Smooth muscle cell (in vitro differentiated cells): Measurements from ENCODE around the gene C9orf43. TPM values are rescaled to one million over a fixed set of nuclear protein-coding genes. Genes with fewer than 3 reads are reported as not detected.

Experiments
- DNase-seq: peaks from one replicate; lab custom pipeline; 2025; ENCODE audit not compliant: unreplicated experiment; lab: John Stamatoyannopoulos, UW
- H2AFZ ChIP-seq: fragments of 200-600 bp; sonication (generic); 2 replicates; pipeline ENCODE4 v1.6.0; 2016; ENCODE audit warnings: antibody characterized with exemption, low read depth, mild to moderate bottlenecking
- H3F3A ChIP-seq: fragments of 200-600 bp; sonication (generic); 2 replicates; pipeline ENCODE4 v1.6.0; 2017; ENCODE audit warnings: antibody characterized with exemption, low read depth
- H3K27ac ChIP-seq: fragments of 200-600 bp; sonication (generic); 2 replicates; pipeline ENCODE4 v1.5.1; 2016; ENCODE audit warnings: low read depth, mild to moderate bottlenecking
- H3K27me3 ChIP-seq: fragments of 200-600 bp; sonication (generic); 2 replicates; pipeline ENCODE4 v1.6.1; 2016; ENCODE audit warnings: low read depth, mild to moderate bottlenecking
- H3K36me3 ChIP-seq: fragments of 200-600 bp; sonication (generic); 2 replicates; pipeline ENCODE4 v1.5.1; 2016; ENCODE audit warnings: low read depth
- H3K4me1 ChIP-seq: fragments of 200-600 bp; sonication (generic); 2 replicates; pipeline ENCODE4 v1.5.1; 2016; ENCODE audit warnings: low read depth
- H3K4me2 ChIP-seq: fragments of 200-600 bp; sonication (generic); 2 replicates; pipeline ENCODE4 v1.6.0; 2016; ENCODE audit warnings: mild to moderate bottlenecking
- H3K4me3 ChIP-seq: fragments of 200-600 bp; sonication (generic); 2 replicates; pipeline ENCODE4 v1.5.1; 2016; ENCODE audit warnings: mild to moderate bottlenecking
- H3K79me2 ChIP-seq: fragments of 200-600 bp; sonication (generic); 2 replicates; pipeline ENCODE4 v1.6.0; 2016; ENCODE audit warnings: low read depth, mild to moderate bottlenecking
- H3K9ac ChIP-seq: fragments of 200-600 bp; sonication (generic); 2 replicates; pipeline ENCODE4 v1.6.0; 2016; ENCODE audit warnings: low read depth
- H3K9me3 ChIP-seq: fragments of 200-600 bp; sonication (generic); replicated peaks from 2 replicates; pipeline ENCODE4 v1.5.1; 2016; ENCODE audit warnings: low read depth
- H4K20me1 ChIP-seq: fragments of 200-600 bp; sonication (generic); 2 replicates; pipeline ENCODE4 v1.6.0; 2016; ENCODE audit warnings: low read depth
- CTCF ChIP-seq: fragments of 200-600 bp; sonication (generic); IDR thresholded peaks from 2 replicates; pipeline ENCODE4 v1.5.1; 2017; ENCODE audit warnings: borderline replicate concordance, mild to moderate bottlenecking, antibody characterized with exemption; ENCODE audit not compliant: insufficient read depth, poor library complexity, severe bottlenecking
- WGBS: methylation state at CpG from one replicate; pipeline ENCODE4 v1.1.7; 2016; ENCODE audit warnings: low lambda C conversion rate; 5-methylcytosine and 5-hydroxymethylcytosine counted together
- polyA plus RNA-seq: library from polyadenylated mRNA; unstranded; fragments of >200 nt; fragmentation: Nextera tagmentation; extraction: Ambion mirVana; gene quantifications from 2 replicates; pipeline ENCODE4 v1.2.1, GENCODE V29; 2016
- total RNA-seq: library from RNA; depleted of rRNA; stranded (reverse); fragments of >200 nt; gene quantifications from 2 replicates; pipeline ENCODE4 v1.2.3, GENCODE V29; 2014

C9orf43 gene
- total and polyA plus RNA-seq, 2 experiments from 2014 or later: 2.0 TPM; not detected in 1

- Histone ChIP-seq H3K9ac (no peak overlapping the region), H3K27ac (no peak overlapping the region), H3K9me3 (no peaks in the 10 kb centered on the region), H3K79me2 (no peaks in the 10 kb centered on the region), H3K4me3 (no peak overlapping the region), H3K4me1 (no peaks in the 10 kb centered on the region), H4K20me1 (no peaks in the 10 kb centered on the region), H3K27me3 (no peaks in the 10 kb centered on the region), H2AFZ (no peak overlapping the region), H3K4me2 (no peak overlapping the region), H3K36me3 (no peaks in the 10 kb centered on the region), H3F3A (peaks cover 4% of the 10 kb centered on the region)
- no peak for TF ChIP-seq CTCF
- DNase-seq: no peak
- 92% methylated on average over 4 of the region's 4 CpGs for WGBS
These were observed 6.8 kb downstream of the C9orf43 start for GRCh38 chr9:113417370-113417769.

- 88% methylated on average over 3 of the region's 3 CpGs for whole genome bisulfite sequencing
- Histone ChIP-seq H3K4me3 (no peak overlapping the region), H2AFZ (no peak overlapping the region), H3K27me3 (no peaks in the 10 kb centered on the region), H3K4me1 (peaks cover 9% of the 10 kb centered on the region), H3K9ac (no peak overlapping the region), H3K27ac (no peak overlapping the region), H3K9me3 (no peaks in the 10 kb centered on the region), H3K4me2 (no peak overlapping the region), H4K20me1 (no peaks in the 10 kb centered on the region), H3K36me3 (no peaks in the 10 kb centered on the region), H3K79me2 (no peaks in the 10 kb centered on the region), H3F3A (no peaks in the 10 kb centered on the region)
- no peak for DNase-seq
- no peak for TF ChIP-seq CTCF
These were observed 11.2 kb downstream of the C9orf43 start for GRCh38 chr9:113421726-113422125.

- WGBS: 62% methylated on average over 2 of the region's 2 CpGs
- H3K27me3 ChIP-seq: no peaks in the 10 kb centered on the region
These were observed 14.5 kb downstream of the C9orf43 start for GRCh38 chr9:113425072-113425471.

More at GRCh38 chr9:113425072-113425471, 14.5 kb downstream of the C9orf43 start:
- DNase-seq: no peak
- H2AFZ ChIP-seq: no peak overlapping the region
- H3K4me2 ChIP-seq: no peak overlapping the region
- peaks cover 9% of the 10 kb centered on the region for H3K4me1 ChIP-seq
- H3K9me3 ChIP-seq: no peaks in the 10 kb centered on the region
- H3K4me3 ChIP-seq: no peak overlapping the region
- H3K79me2 ChIP-seq: no peaks in the 10 kb centered on the region
- H3F3A ChIP-seq: no peaks in the 10 kb centered on the region
- no peak overlapping the region for H3K9ac ChIP-seq
- no peak for TF ChIP-seq CTCF
- H3K36me3 ChIP-seq: no peaks in the 10 kb centered on the region
- H4K20me1 ChIP-seq: no peaks in the 10 kb centered on the region
- no peak overlapping the region for H3K27ac ChIP-seq
